T-cell (primary cell): Measurements from ENCODE around the gene ACKR3. TPM values are rescaled to one million over a fixed set of nuclear protein-coding genes. Genes with fewer than 3 reads are reported as not detected.

Source experiments
- ATAC-seq, 4 experiments: fragments of 200-7000 bp in 3 of 4; fragments of 150-1000 bp in 1 of 4; cut with Tn5 transposase; replicated peaks in 1 of 4; 1 replicate in 3 of 4; 2 replicates in 1 of 4; pipeline ENCODE4 v1.10.0; 2021; ENCODE audit warnings: moderate library complexity in 3 of 4, mild to moderate bottlenecking in 2 of 4, moderate number of reproducible peaks in 1 of 4
- CTCF ChIA-PET, 2 donors: fragments of 300-600 bp; sonication (Branson Sonifier 250); formaldehyde crosslinking; loops; one replicate each; lab custom pipeline; 2022; ENCODE audit warnings: antibody characterized with exemption in 2 of 2; lab: Charles Lee
- POLR2A ChIA-PET, 2 donors: fragments of 300-600 bp; sonication (Branson Sonifier 250); formaldehyde crosslinking; loops; one replicate each; lab custom pipeline; 2022; ENCODE audit warnings: antibody characterized with exemption in 2 of 2; lab: Charles Lee
- DNase-seq, 35 experiments: peaks; one replicate each; pipeline versions ENCODE4 v3.0.0 to v3.0.0-alpha.2; 2013 to 2023
- H3K27ac ChIP-seq: one replicate; pipeline ENCODE4 v1.5.1; 2013; ENCODE audit warnings: low read length
- H3K27me3 ChIP-seq, 2 experiments: replicated peaks in 1 of 2; 1 replicate in 1 of 2; 2 replicates in 1 of 2; pipeline versions ENCODE4 v1.6.1 to v1.7.0; 2013; ENCODE audit warnings: low read length in 1 of 2, mixed read lengths in 1 of 2; ENCODE audit not compliant: control insufficient read depth in 2 of 2, insufficient read depth in 2 of 2; ENCODE audit errors: extremely low read depth in 1 of 2
- H3K36me3 ChIP-seq, 2 donors: 1 replicate in 1 of 2; 2 replicates in 1 of 2; pipeline versions ENCODE4 v1.6.1 to v1.7.0; 2013; ENCODE audit warnings: low read length in 1 of 2; ENCODE audit not compliant: control insufficient read depth in 2 of 2, insufficient read depth in 1 of 2; ENCODE audit errors: extremely low read depth in 1 of 2
- H3K4me1 ChIP-seq, 2 experiments: 1 replicate in 1 of 2; 2 replicates in 1 of 2; pipeline versions ENCODE4 v1.6.1 to v1.7.0; 2013; ENCODE audit warnings: low read length in 2 of 2, mixed read lengths in 1 of 2; ENCODE audit not compliant: insufficient read depth in 2 of 2, control insufficient read depth in 1 of 2; ENCODE audit errors: extremely low read depth in 1 of 2
- H3K4me3 ChIP-seq, 2 donors: 1 replicate in 1 of 2; 2 replicates in 1 of 2; pipeline versions ENCODE4 v1.5.1 to v1.7.0; 2013; ENCODE audit warnings: mild to moderate bottlenecking in 2 of 2, low read length in 1 of 2, moderate library complexity in 1 of 2; ENCODE audit not compliant: control insufficient read depth in 1 of 2; ENCODE audit errors: extremely low read depth in 1 of 2
- H3K9me3 ChIP-seq: 2 replicates; pipeline ENCODE4 v1.7.0; 2013
- H3K27ac Mint-ChIP-seq, 2 donors: one replicate each; pipeline ENCODE4 v1.8.0; 2020 to 2021; ENCODE audit warnings: mild to moderate bottlenecking in 2 of 2, mixed read lengths in 2 of 2
- H3K27me3 Mint-ChIP-seq, 2 donors: one replicate each; pipeline ENCODE4 v1.8.0; 2021 to 2022; ENCODE audit warnings: mixed read lengths in 2 of 2
- H3K36me3 Mint-ChIP-seq: one replicate; pipeline ENCODE4 v1.8.0; 2021; ENCODE audit warnings: mixed read lengths
- H3K4me1 Mint-ChIP-seq, 3 donors: one replicate each; pipeline ENCODE4 v1.8.0; 2020 to 2022; ENCODE audit warnings: mixed read lengths in 3 of 3, mild to moderate bottlenecking in 1 of 3
- H3K4me3 Mint-ChIP-seq, 3 donors: one replicate each; pipeline ENCODE4 v1.8.0; 2020 to 2022; ENCODE audit warnings: mild to moderate bottlenecking in 3 of 3, mixed read lengths in 3 of 3, moderate library complexity in 3 of 3
- H3K9me3 Mint-ChIP-seq, 3 donors: one replicate each; pipeline ENCODE4 v1.8.0; 2020 to 2022; ENCODE audit warnings: mixed read lengths in 3 of 3
- WGBS: methylation state at CpG from one replicate; pipeline ENCODE4 v1.1.5; 2013; ENCODE audit warnings: missing lambda C conversion rate; ENCODE audit not compliant: insufficient coverage; 5-methylcytosine and 5-hydroxymethylcytosine counted together
- total RNA-seq, 35 experiments: library from RNA in 6 of 35; stranded (reverse) in 6 of 35; fragments of 120-200 nt in 1 of 35; gene quantifications; one replicate each; pipeline versions ENCODE4 v1.2.1 to v1.2.4 and lab custom pipeline; 2013 to 2026

The ACKR3 gene
- total RNA-seq, 5 donors from 2014 or later (not counting 1 experiment from before 2014, with no cell fraction given), result 3.3 to 6.9 (median 4.5) TPM

DNA sequence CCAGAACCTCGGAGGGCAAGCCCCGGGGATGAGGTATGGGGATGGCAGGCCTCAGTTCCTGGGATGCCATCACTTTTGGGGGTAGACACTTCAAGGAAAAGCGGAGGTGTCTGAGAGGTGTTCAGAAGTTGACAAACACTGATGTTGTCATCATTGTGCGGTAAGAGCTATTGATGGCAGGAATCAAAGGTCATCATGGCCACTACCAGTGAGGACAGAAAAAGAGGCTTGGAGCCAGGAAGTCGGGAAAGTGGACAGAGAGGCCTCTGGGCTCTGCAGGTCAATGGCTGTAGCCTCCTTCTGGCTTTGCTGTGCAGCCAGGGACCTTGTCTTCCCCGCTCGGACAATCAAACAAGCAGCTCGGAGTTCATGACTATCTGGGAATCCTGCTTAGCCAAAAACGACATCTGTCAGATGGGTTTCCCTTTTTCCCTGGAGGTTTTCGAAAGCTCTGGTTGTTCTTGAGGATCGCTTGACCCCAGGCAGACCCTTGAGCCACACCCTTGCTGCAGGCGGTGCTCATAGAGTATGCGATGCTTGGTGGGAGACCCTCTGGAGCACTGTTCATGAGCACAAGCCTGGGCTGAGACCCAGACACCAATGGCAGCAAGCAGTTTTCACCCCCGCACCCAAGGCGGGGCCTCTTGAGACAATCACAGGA lies 19.4 kb downstream of the ACKR3 start:
- Mint-ChIP-seq H3K27me3 (no peaks in the 10 kb centered on the region), H3K4me3 (no peak overlapping the region), H3K36me3 (peaks cover 4% of the 10 kb centered on the region), H3K9me3 (peaks cover 0 to 4% (median 0%) of the 10 kb centered on the region in 3 donors), H3K4me1 (no peaks in the 10 kb centered on the region), H3K27ac (no peak overlapping the region)
- H3K4me1 ChIP-seq, result no peaks in the 10 kb centered on the region
- no peak for DNase-seq
- H3K9me3 ChIP-seq, result no peaks in the 10 kb centered on the region
- H3K27me3 ChIP-seq, result peaks cover 0 to 9% of the 10 kb centered on the region in 2 experiments
- ChIA-PET CTCF (no interaction called here), POLR2A (no interaction called here)
- H3K36me3 ChIP-seq, result peaks cover 0 to 4% of the 10 kb centered on the region in 2 donors
- H3K4me3 ChIP-seq, result no peak overlapping the region
- ATAC-seq, result no peak
- no peak overlapping the region for H3K27ac ChIP-seq
- WGBS, result 90% methylated on average over 13 of the region's 15 CpGs

DNA sequence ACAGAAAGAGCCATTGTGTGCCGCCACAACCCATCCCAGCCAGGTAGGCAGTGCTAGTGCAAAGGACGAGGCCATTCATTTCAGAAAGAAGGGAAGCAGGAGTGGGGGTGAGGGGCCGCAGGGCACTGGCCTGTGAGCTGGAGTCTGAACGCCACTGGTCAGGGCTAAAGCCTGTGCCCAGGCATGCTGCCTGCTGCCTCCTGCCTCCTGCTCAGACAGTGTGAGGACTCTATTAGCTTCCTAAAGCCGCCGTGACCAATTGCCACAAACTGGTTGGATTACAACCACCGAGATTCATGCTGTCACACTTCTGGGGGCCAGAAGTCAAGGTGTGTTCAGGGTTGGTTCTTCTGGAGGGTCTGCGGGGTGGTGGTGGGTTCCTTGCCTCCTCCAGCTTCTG lies 21.2 kb downstream of the ACKR3 start:
- ChIA-PET CTCF (no interaction called here), POLR2A (no interaction called here)
- H3K4me3 ChIP-seq, result no peak overlapping the region
- no peaks in the 10 kb centered on the region for H3K27me3 Mint-ChIP-seq
- H3K9me3 ChIP-seq, result no peaks in the 10 kb centered on the region
- H3K4me3 Mint-ChIP-seq, result no peak overlapping the region
- ATAC-seq, result no peak
- H3K27ac Mint-ChIP-seq, result no peak overlapping the region
- H3K36me3 Mint-ChIP-seq, result no peaks in the 10 kb centered on the region
- H3K36me3 ChIP-seq, result no peaks in the 10 kb centered on the region
- H3K27ac ChIP-seq, result no peak overlapping the region
- H3K4me1 Mint-ChIP-seq, result no peaks in the 10 kb centered on the region
- DNase-seq, result no peak
- H3K4me1 ChIP-seq, result no peaks in the 10 kb centered on the region
- peaks cover 0 to 4% (median 0%) of the 10 kb centered on the region in 3 donors for H3K9me3 Mint-ChIP-seq
- WGBS, result 68% methylated on average over 4 of the region's 8 CpGs
- H3K27me3 ChIP-seq, result peaks cover 0 to 10% of the 10 kb centered on the region in 2 experiments

DNA sequence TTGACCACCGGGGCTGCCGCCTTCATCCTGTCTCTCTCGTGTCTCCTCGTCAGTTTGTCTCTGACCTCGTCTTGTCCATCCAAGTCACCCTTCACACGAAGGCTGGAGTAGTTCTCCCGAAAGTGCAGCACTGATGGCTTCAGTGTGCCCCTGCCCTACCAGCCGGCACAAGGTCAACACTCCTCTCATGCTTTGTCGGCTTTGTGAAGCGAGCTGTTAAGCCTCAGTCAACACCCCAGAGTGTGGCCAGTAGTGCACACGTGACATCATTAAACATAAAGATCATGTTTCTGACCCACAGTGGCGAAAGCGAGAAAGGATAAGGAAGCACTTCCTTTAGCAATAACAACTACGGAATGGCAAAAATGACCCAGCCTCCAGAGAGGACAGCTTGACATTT lies 23.2 kb downstream of the ACKR3 start:
- Histone ChIP-seq H3K36me3 (no peaks in the 10 kb centered on the region), H3K4me3 (no peak overlapping the region), H3K27me3 (peaks cover 0 to 10% of the 10 kb centered on the region in 2 experiments), H3K9me3 (no peaks in the 10 kb centered on the region), H3K4me1 (no peaks in the 10 kb centered on the region), H3K27ac (no peak overlapping the region)
- Mint-ChIP-seq H3K9me3 (no peaks in the 10 kb centered on the region), H3K4me3 (no peak overlapping the region), H3K36me3 (no peaks in the 10 kb centered on the region), H3K27ac (no peak overlapping the region), H3K27me3 (no peaks in the 10 kb centered on the region), H3K4me1 (no peaks in the 10 kb centered on the region)
- 95% methylated on average over 11 of the region's 14 CpGs for WGBS
- no peak for DNase-seq
- ChIA-PET CTCF (no interaction called here), POLR2A (no interaction called here)
- no peak for ATAC-seq

DNA sequence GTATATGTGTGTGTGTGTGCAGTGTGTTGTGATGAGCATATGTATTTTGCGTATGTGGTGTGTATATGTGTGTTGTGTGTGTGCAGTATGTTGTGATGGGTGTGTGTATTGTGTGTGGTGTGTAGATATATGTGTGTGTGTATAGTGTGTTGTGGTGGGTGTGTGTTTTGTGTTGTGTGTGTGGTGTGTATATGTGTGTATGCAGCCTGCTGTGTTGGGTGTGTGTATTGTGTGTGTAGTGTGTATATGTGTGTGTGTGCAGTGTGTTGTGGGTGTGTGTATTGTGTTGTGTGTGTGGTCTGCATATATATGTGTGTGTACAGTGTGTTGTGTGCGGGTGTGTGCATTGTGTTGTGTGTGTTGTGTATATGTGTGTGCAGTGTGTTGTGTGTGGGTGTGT lies 23.9 kb downstream of the ACKR3 start:
- ChIA-PET POLR2A (no interaction called here), CTCF (no interaction called here)
- Histone ChIP-seq H3K9me3 (no peaks in the 10 kb centered on the region), H3K27me3 (peaks cover 0 to 10% of the 10 kb centered on the region in 2 experiments), H3K36me3 (no peaks in the 10 kb centered on the region), H3K4me1 (no peaks in the 10 kb centered on the region), H3K27ac (no peak overlapping the region), H3K4me3 (no peak overlapping the region)
- Mint-ChIP-seq H3K4me1 (no peaks in the 10 kb centered on the region), H3K27me3 (no peaks in the 10 kb centered on the region), H3K4me3 (no peak overlapping the region), H3K27ac (no peak overlapping the region), H3K36me3 (no peaks in the 10 kb centered on the region), H3K9me3 (no peaks in the 10 kb centered on the region)
- no peak for DNase-seq
- WGBS, result 100% methylated on average over 2 of the region's 2 CpGs
- ATAC-seq, result no peak

DNA sequence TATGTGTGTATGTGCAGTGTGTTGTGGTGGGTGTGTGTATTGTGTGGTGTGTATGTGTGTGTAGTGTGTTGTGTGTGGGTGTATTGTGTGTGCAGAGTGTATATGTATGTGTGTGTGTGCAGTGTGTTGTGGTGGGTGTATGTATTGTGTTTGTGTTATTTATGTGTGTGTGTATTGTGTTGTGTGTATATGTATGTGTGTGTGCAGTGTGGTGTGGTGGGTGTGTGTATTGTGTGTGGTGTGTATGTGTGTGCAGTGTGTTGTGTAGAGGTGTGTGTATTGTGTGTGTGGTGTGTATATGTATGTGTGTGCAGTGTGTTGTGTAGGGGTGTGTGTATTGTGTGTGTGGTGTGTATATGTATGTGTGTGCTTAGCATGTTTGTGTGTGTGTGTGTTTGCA lies 24.3 kb downstream of the ACKR3 start:
- Histone ChIP-seq H3K36me3 (no peaks in the 10 kb centered on the region), H3K27ac (no peak overlapping the region), H3K4me1 (no peaks in the 10 kb centered on the region), H3K4me3 (no peak overlapping the region), H3K9me3 (no peaks in the 10 kb centered on the region), H3K27me3 (peaks cover 0 to 10% of the 10 kb centered on the region in 2 experiments)
- Mint-ChIP-seq H3K4me3 (no peak overlapping the region), H3K27ac (no peak overlapping the region), H3K36me3 (no peaks in the 10 kb centered on the region), H3K27me3 (no peaks in the 10 kb centered on the region), H3K4me1 (no peaks in the 10 kb centered on the region), H3K9me3 (no peaks in the 10 kb centered on the region)
- ATAC-seq, result no peak
- ChIA-PET CTCF (no interaction called here), POLR2A (no interaction called here)
- no peak for DNase-seq

DNA sequence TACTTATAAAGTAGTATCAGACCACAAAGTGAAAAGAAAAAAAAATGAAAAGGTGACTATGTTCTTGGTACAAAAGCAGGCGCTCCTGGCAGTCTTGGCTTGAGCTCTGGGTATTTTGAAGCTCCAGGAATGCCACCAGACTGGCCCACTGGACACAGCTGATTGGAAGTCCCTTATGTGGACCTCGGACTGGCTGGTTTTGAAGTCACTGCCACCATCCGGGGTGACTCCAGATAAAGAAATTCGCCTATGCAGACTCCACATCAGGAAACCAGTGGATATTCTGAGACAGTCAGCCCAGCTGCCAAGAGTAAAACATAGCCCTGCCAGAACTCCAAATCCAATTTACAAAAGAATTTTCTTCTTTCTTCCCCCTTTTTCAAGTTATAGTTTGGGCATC lies 28.0 kb downstream of the ACKR3 start:
- no peaks in the 10 kb centered on the region for H3K36me3 Mint-ChIP-seq
- CTCF ChIA-PET, result no interaction called here
- H3K27me3 Mint-ChIP-seq, result peaks cover 0 to 8% of the 10 kb centered on the region in 2 donors
- no peak for DNase-seq
- no peak overlapping the region for H3K4me3 Mint-ChIP-seq
- no peak for ATAC-seq
- Histone ChIP-seq H3K27me3 (peaks cover 0 to 10% of the 10 kb centered on the region in 2 experiments), H3K36me3 (no peaks in the 10 kb centered on the region), H3K9me3 (no peaks in the 10 kb centered on the region), H3K27ac (no peak overlapping the region), H3K4me3 (no peak overlapping the region), H3K4me1 (no peaks in the 10 kb centered on the region)
- H3K4me1 Mint-ChIP-seq, result no peaks in the 10 kb centered on the region
- H3K9me3 Mint-ChIP-seq, result no peaks in the 10 kb centered on the region
- H3K27ac Mint-ChIP-seq, result no peak overlapping the region
- POLR2A ChIA-PET, result no interaction called here
- WGBS, result 73% methylated on average over 3 of the region's 4 CpGs

DNA sequence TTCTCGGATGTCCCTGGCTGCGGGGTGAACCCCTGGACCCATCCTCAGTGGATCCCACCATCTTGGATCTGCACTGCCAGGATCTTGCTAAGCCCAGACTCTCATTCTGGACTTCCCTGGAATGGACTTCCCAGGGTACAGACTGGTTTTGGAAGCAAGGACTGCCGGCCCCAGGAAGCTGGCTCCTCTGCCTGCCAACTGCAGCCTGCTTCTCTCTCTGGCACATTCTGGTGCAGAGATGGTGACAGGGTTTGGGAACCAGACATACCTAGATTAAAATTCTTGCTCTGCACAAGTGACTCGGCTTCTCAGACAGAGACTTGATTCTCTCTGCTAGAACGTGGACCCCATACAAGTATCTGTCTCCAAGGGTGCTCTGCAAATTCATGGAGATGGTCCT lies 29.4 kb downstream of the ACKR3 start:
- Mint-ChIP-seq H3K36me3 (no peaks in the 10 kb centered on the region), H3K4me1 (no peaks in the 10 kb centered on the region), H3K27ac (no peak overlapping the region), H3K4me3 (no peak overlapping the region), H3K9me3 (no peaks in the 10 kb centered on the region), H3K27me3 (peaks cover 2 to 10% of the 10 kb centered on the region in 2 donors)
- Histone ChIP-seq H3K27me3 (peaks cover 0 to 7% of the 10 kb centered on the region in 2 experiments), H3K27ac (no peak overlapping the region), H3K36me3 (no peaks in the 10 kb centered on the region), H3K4me1 (no peaks in the 10 kb centered on the region), H3K4me3 (no peak overlapping the region), H3K9me3 (no peaks in the 10 kb centered on the region)
- ATAC-seq (no peak), DNase-seq (no peak)
- ChIA-PET POLR2A (no interaction called here), CTCF (no interaction called here)
- 78% methylated on average over 5 of the region's 5 CpGs for WGBS
